Kidney capillary endothelial cell (primary cell): ENCODE measurements around the gene ALS2.

ENCODE experiments used
- DNase-seq: peaks from one replicate; pipeline ENCODE4 v3.0.0-alpha.2; 2018; ENCODE audit warnings: low spot score

Gene ALS2

DNA sequence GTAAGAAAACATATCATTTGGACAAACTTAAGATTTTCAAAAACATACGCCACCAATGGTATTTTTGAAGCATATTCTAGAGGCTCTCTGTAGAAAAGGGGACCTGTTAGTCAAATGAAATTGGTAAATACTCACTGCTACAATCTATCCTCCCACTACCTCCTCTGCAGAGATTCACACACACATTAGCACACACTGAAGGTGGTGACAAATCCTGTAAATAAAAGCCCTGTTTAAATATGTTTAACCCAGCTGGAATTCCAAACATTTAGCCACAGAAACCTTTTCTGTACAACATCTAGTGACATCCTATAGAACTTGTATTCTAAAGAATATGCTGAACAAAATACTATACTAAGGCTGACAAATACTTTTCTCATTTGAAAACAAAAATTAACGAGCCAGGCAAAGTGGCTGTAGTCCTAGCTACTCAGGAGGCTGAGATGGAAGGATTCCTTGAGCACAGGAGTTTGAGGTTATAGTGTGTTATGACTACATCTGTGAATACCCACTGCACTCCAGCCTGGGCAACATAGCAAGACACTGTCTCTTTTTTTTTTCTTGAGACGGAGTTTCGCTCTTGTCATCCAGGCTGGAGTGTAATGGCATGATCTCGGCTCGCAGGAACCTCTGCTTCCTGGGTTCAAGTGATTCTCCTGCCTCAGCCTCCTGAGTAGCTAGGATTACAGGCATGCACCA lies 25.9 kb downstream of the ALS2 start:
- DNase-seq = no peak

DNA sequence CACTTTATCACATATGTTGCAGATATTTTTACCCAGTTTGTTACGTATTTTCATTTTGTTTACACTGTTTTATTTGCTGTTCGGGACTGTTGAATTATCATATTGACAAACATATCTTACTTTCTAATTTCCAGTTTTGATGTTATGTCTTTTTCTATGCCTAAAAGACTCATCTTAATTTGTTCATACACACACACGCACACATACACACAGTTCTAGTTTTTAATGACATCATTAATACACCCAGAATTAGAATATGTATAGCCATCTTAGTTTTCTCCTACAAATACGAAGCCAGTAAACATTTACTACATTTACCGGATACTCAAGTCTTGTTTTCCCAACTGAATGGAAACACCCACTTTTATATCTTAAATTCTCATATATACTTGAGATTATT lies 29.2 kb downstream of the ALS2 start:
- DNase-seq = no peak

DNA sequence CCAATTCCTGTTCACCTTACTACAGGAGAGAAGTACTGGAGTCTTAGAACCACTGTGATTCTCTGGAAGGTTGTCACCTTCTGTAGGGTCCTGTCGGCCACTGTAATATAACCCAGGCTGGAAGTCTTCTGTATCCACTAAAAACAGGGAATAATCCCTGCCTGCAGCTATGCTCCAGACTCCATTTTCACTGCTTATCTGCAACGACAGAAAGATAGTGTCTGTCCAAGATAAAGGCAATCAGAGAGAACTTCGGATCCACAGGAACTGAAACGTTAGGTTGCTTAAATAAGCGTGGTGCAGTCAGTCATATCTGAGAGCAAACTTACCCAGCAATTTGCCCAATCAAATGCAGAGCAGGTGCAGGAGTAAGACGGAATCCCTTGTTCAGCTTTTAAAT lies 34.2 kb downstream of the ALS2 start:
- no peak for DNase-seq

DNA sequence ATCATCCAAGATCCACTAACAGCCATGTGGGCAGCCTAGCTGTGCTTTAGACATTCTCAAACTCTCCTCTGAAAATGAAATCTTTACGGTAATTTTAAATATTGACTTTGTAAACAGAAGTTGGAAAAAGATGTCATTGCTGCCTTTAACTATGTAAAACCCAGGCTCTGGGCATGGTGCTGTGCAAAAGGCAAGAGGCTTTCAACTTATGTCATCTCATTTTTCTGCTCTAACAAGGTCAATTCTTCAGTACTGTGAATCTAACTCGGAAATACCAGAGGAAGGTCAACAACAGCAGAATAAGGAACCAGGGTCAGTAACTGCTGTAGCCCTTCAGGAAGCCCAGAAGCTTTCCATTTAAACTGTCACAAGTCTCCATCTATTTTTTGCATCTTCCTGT lies 45.2 kb downstream of the ALS2 start:
- DNase-seq = peak; percentile 4

DNA sequence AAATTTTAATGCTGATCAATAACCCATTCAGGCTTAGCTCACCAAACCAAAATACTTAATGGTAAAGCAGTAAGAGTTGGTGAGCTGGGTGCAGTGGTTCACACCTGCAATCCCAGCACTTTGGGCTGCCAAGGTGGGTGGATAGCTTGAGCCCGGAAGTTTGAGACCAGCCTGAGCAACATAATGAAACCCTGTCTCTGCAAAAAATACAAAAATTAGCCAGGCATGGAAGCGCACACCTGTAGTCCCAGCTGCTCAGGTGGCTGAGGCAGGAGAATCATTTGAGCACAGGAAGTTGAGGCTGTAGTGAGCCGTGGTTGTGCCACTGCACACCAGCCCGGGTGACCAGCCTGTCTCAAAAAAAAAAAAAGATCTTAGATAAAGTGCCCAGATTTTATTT lies 46.6 kb downstream of the ALS2 start:
- no peak for DNase-seq

DNA sequence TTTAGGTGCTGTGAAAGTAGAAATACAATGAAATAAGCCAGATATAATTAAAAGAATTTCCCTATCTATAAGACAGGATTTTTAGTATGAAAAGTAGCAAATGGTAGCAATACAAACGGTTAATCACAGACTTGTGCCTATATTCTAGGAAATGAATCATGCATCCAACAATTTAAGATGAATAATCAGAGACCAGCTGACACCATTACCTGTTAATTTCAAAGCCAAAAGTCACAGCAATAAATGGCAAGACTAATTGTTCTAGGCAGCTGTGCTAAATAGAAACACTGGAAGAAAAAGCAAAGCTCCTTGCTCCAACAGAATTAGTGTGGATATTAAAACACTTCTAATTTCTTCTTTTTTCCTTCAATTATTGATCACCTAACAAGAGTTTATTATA lies 47.2 kb downstream of the ALS2 start:
- peak; percentile 58 for DNase-seq

DNA sequence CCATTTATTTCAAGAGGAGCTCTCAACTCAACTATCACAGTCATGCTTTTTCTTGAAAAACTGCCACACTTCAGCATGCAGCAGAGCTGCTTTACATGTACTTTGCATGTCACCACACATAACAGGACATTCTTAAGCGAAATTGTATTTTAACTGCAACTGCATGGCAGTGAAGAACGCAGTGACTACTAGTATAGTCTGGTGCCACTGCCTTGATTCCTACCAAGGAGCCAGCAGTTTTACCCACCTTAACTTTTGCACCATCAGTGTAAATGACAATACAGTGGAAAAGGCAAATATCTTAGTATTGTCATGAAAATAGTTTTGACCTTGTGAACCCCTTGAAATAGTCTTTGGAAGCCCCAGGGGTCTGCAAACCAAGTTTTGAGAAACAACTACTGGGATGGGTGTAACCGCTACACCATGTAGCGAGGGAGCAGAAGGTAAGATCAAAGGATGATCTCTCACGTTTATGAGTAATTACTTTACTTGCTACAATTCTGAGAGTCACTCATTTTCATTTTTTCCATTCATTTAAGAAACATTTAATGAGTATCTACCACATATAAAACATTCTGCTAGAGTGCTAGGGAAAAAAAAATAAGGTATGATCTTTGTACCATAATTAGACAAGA lies 50.0 kb downstream of the ALS2 start:
- no peak for DNase-seq

DNA sequence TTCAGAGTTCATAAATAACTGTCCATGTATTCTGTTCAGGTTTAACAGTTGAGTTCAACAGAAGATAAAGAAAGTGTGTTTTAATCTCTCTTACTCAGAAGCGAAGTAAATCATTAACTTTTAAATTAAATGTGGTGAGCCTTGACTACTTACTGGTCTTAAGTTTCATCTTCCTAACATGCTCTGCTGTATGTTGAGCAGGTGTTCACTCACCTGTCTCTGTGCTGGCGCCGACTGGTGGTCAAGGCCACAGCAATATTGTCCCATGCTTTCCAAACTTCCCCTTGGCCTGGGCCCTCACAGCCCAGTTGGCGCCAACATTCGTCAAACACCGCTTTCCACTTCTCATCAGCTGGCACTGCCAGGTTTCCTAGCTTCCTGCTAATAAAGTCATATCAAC lies 65.3 kb downstream of the ALS2 start:
- no peak for DNase-seq

DNA sequence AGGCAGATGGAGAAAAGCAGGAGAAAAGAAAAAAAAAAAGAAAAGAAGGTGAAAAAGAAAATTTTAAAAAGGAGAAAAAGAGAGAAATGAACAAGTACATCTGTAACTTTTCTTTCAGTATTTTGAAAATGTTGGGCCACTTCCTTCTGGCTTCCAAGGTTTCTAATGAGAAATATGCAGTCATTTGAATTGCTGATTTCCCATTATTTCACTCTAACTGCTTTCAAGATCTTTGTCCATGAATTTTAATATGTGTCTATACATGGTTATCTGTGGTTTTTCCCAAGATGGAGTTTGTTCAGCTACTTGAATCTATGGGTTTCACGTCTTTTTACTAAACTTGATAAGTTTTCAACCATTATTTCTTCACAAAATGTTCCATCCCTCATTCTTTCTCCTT lies 68.0 kb downstream of the ALS2 start:
- DNase-seq = no peak

DNA sequence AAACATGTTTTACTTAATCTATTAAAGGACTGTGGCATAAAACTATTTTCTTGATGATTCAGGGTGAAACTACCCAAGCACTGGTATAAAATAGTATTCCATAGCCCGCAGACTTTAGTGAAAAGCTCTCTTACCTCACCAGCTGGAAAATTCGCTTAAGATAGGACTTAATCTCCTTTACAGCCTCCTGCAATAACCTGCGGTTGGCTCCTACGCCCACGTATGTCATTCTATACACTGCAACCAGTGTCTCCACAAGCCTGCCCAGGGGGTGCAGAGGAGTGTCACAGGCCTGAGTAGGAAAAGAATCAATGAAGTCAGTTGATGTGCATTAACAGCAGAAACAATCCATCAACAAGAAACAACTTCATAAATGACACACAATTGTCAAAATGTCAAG lies 71.0 kb downstream of the ALS2 start:
- DNase-seq = no peak

DNA sequence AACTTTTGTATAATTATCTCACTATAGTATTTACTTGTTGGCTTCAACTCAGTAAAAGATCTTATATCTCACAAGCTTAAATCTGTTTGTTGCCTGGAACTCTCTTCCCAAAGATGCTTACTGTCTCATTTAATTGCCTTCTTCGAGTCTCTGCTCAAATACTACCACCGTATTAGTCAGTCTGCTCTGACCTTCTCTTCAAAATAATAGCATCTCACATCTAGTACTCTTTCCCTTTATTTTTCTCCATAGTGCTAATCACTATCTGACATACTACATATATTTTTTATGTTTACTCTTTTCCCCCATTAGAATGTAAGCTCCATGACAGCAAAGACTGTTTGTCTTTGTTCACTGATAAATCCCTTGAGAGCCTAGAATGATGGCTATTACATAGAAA lies 71.7 kb downstream of the ALS2 start:
- DNase-seq = no peak

DNA sequence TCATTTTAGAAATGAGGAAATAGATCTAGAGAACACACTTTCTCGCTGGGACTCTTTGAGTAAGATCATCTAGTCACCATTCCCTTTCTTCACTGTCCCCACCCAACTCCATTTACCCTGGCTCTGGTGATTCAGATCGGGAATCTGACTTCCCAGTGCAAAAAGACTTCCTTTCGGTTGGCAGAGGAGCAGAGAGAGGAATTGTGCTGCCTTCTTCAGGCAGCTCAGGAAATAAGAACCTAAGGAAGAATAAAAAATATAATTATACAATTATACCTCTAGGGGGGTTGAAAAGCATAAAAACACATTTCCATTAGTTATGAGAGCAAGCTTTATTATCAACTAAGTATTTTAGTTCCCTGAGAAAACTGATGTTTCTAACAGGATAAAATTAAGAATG lies 73.0 kb downstream of the ALS2 start:
- peak; percentile 63 for DNase-seq

DNA sequence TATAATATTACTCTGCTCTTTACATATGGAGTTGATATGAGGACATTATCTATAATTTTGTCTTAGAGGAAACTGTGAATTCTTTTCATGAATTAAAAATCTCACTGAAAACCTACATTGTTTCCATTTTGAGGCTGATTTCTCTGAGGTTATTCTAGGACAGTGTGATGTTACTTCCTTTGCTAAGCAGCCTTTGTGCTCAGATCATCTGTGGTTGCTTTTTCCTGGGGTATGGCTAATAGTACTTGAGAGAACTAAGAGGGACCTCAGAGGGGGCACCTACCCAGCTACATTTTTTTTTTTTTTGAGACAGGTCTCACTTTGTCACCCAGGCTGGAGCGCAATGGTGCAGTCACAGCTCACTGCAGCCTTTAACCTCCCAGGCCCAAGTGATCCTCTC lies 73.6 kb downstream of the ALS2 start:
- DNase-seq = no peak

DNA sequence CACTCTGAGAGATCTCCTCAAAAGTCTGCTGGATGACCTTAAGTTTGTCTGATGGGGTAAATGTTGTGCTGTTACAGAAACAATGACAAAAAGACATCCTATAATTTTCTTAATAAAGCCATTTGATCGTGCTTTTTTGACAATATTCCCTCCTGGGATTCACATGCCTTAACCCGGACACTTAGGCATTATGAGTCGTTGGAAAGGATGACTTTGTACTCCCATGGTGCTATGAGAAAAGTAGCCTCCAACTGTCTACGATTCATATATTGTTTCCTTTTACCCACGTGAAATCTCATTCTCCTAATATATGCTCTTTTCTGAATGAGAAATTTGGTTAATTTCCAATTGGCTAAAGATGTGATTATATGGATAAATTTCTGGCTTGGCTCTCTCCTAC lies 76.2 kb downstream of the ALS2 start:
- DNase-seq = peak; percentile 48

DNA sequence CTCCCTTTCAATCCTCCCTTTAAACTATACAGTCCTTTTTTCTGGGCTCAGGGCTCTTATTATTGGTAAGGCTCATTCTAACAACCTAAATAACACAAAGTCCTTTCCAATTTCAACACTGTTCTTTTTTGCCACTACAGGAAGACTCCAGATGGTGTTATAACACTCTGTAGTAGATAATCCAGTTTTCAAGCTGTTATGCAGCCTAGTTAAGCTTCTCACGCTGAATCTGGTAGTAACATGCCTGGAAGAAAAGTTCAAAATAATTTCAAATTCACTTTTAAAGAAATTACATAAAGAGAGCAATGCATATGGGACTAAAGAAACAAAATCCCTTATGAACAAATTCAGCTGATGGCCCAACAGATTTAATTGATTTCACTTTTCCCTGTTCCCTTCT lies 79.1 kb downstream of the ALS2 start:
- no peak for DNase-seq

DNA sequence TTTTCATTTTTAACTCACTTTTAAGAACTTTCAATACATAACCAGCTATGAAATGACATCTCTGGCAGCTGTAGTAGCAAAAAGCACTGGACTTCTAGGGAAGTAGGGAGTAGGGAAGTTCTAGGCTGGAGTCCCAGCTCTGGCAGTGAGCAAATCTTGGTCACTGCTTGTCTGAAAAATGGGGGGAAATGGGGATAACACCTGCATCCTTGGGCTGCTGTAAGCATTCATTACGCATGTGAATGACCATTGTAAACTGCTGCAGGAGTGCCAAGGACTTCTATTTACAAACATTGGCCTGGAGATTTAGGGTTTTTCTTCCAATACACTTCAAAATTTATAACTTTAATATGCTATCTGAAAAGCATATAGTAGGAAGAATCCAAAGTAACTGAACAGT lies 81.3 kb downstream of the ALS2 start:
- no peak for DNase-seq

DNA sequence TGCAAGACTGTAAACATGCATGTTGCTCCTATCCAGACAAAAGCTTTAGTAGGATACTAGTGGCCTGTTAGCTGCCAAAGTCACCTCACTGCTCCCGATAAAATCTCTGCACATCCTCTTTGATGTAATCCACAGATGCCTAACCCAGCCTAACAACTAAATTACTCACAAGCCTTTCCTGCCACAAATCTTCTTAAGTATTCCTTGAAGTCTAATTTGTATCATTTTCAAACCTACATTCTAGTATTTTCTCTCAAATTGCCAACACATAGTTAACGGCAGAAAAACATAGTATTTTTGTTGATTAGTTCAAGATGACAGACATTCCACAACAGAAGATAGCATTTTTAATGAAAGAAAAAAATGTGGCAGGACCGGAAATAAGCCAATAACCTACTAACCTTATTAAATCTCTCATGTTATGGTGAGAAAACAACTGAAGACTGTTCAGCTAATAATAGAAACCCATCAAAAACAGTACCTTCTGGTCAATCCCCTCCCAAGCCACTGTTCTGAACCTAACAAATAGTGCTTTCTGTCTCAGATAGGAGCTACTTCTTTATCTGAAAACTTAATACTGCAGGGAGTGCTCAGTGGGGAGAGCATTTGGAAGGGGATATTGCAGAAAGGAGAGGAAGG lies 82.0 kb downstream of the ALS2 start, which contains the start of gene MPP4:
TSS of gene MPP4 (minus strand) at position 57 of the 639 bp plus-strand sequence. CDS start 4,690 bp downstream, outside the sequence.
- peak; percentile 79 for DNase-seq

DNA sequence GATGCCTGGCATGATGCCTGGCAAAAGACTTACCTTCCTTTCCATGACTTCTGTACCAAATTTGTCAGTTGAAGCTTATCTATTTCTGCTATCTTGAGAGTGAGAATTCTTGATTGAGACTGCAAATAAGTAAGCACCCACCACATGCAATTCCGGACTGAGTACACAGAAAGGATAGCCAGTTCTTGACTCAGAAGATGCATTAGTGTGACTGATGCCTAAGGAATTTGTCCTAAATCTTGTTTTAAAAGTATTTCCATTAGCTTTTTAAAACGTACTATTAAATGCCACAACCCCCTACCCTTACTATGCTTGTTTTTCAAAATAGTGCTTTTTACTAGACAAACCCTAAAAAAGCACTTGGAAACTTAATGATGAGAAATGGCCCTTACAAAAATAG lies 82.8 kb downstream of the ALS2 start:
- DNase-seq = peak; percentile 88

DNA sequence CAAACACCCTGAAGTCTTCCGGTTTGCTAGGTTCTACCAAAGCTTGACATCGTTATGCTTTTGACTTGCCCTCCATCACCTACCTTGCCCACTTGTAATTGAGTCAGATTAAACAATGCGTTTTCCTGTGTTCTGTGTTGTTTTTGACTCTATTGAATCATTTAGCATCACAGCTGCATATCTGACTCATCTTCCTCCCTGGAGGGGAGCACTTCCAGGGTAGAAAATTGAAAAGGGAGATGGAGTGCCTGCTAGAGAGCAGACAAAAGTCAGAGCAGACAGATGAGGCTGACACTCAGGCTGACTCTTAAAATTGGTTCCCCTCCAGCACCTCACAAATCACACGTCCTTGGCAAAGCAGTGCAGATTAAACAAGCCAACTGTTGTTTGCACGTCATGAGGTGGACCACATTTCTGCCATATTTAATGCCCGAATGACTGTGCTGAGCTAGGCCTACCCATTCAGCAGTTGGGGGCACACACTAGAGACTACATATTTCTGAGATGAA lies 84.5 kb downstream of the ALS2 start:
- peak; percentile 97 for DNase-seq

DNA sequence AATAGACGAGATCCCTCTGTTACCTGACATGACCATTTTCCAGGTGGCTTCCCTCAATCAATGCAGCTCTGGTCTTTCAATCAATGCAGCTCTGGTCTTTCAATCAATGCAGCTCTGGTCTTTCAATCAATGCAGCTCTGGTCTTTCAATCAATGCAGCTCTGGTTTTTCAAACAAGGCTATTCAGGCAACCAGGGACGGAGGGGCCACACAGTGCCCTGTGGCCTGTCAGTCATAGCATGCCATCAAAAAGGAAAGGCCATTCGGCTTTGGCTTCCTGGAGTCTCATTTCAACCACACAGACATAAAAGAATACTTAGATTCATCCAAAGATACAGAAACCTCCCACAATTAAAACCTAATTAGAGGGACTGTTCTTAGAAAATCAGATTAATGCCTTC lies 95.6 kb downstream of the ALS2 start:
- no peak for DNase-seq

DNA sequence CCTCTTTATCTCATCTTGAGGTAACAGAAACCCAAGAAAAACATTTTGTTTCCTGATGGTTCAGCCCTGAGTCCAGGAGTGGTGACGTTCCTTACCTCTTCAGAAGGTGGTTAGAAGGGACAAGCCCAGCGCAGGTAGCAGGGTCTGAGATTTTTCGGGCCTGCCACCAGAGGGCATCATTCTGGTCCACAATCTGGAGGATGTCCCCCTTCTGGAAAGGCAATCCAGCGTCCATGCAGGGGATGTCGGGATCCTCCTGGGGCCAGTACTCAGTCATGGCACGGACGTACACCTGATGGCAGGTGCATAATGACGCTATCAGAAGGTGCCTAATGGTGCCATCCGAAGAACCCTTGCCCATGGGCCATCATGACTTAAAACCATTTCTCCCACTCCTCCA lies 100.0 kb downstream of the ALS2 start:
- peak; percentile 27 for DNase-seq

DNA sequence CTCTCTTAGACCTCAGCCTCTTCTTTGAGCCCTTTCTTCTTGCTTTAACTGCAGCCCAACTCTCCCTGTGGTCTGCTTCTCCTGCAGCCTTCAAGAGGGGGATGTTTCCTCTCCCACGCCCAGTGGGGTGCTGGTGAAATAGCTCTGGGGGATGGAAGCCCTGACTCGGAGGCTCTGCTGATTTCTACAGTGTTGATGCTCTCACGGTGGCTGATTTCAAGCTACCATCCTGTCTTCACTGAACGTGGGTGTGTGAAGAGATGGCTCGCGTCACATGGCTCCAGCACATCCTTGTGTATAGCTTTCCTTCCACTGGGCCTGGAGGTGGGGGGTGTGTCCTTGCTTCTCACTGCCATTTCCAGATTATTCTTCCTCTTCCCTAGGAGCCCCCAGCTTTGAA lies 102.3 kb downstream of the ALS2 start:
- no peak for DNase-seq

DNA sequence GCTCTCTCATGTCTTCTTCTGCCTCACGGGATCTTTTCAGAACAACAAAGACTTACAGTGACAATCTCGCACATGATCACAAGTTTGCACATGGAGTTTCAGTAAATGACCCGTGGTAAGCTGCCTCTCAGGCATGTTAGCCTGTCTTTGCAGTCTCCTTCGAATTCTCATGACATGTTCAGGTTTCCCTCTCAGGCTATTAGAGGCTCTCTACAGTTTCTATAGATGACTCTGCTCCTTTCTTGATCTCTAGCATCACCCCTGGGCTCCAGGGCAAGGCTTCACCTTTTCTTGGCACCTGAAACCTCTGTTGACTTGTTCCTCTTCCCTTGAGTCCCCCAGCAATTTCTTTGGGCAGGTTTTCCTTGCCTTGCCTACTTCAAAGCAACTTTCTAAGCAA lies 105.3 kb downstream of the ALS2 start:
- no peak for DNase-seq
